ENCODE results near the gene PRKCA.
"Not testable (repeated sequence)": the region's sequence is repeated elsewhere in the genome, so short reads cannot be mapped to it uniquely, and the experiment has no call there.

Gene PRKCA

DNA sequence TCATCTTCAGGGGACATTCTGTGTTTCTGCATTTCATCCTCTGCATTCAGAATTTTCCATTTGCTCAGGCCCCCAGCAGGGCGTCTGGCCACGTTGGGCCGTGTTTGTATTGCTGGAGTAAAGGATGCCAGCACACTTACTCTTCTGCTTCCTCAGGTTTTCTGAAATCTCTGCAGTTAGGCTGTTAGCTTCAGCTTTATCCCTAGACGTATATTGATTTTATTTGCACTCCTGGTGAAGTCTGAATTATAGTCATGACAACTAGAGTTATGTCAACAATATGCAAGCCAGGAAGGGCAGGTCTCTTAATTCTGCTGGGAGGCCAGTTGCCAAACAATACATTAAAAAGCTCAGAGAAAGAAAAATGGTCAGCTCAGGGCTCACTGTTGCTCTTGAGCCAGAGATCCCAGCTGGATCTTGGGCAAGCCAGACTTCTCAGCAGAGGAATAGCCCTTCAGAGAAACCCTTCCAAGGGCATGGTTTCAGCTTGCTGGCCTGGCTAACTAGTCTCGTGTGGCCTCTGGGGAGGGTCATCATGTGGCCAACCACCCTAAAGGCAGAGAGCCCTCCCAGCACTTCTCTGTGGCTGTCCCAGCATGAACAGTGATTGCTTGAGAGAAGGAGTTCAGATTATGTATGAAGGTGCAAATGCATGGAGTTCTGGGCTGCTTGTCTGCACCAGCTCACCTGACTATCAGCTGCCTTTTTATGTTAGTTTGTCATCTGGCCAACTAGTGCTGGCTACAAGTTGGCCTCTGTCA lies 422.3 kb downstream of the PRKCA start:
- in situ Hi-C loops (cut with MboI; ENCODE audit: low sequenced_read_pairs) = no loop called here

DNA sequence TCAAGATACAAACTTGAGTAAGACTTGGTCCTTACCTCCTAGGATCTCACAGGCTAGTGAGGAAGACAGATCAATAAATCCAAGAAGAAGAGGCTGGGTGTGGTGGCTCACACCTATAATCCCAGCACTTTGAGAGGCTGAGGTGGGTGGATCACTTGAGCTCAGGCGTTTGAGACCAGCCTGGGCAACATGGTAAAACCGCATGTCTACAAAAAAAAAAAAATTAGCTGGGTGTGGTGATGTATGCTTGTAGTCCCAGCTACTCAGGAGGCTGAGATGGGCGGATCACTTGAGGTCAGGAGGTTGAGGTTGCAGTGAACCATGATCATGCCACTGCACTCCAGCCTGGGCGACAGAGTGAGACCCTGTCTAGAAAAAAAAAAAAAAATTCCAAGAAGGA lies 423.0 kb downstream of the PRKCA start:
- in situ Hi-C loops (cut with MboI; ENCODE audit: low sequenced_read_pairs) = not testable (repeated sequence)

DNA sequence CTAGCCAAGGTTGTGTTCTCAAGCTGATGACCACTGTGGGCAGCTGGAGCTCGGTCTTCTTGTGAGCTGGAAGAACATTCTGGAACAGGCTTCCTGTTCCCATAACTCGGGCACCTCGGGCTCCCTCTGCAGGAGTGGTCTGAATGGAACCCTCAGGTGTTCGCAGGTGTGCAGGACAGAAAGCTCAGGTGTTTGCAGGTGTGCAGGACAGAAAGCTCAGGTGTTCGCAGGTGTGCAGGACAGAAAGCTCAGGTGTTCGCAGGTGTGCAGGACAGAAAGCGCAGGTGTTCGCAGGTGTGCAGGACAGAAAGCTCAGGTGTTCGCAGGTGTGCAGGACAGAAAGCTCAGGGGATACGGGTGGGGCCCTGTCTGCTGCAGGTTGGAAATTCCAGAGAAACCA lies 423.5 kb downstream of the PRKCA start:
- in situ Hi-C loops (cut with MboI; ENCODE audit: low sequenced_read_pairs) = no loop called here

DNA sequence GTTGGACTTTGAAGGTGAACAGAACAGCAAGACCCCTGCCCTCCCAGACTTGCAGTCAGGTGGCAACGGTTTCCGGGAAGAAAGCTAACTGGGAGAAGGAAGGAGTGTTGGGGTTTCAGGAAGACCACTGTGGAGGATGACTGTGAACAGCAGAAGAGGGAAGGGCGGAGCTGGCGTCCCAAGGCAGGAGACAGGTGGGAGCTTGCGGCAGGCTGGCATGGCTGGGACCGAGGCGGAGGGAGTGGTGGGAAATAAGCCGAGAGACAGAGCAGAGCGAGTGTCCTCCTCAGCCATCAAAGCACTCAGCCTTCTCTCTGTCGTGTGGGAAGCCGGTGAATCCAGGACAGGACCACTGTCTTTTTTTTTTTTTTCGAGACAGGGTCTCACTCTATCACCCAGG lies 424.0 kb downstream of the PRKCA start:
- in situ Hi-C loops (cut with MboI; ENCODE audit: low sequenced_read_pairs) = no loop called here

DNA sequence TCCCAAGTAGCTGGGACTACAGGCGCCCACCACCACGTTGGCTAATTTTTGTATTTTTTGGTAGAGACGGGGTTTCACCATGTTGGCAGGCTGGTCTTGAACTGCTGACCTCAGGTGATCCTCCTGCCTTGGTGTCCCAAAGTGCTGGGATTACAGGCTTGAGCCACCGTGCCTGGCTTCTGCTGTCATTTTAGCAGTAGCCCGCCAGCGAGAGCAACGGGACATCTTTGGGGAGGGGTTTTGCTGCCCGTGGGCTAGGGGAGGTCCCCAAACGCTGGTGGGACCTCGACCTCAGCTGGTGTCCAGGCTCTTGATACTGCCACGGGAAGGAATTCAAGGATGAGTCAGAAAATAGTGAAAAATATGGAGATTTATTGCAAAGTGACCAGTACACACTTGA lies 424.4 kb downstream of the PRKCA start:
- in situ Hi-C loops (cut with MboI; ENCODE audit: low sequenced_read_pairs) = no loop called here

DNA sequence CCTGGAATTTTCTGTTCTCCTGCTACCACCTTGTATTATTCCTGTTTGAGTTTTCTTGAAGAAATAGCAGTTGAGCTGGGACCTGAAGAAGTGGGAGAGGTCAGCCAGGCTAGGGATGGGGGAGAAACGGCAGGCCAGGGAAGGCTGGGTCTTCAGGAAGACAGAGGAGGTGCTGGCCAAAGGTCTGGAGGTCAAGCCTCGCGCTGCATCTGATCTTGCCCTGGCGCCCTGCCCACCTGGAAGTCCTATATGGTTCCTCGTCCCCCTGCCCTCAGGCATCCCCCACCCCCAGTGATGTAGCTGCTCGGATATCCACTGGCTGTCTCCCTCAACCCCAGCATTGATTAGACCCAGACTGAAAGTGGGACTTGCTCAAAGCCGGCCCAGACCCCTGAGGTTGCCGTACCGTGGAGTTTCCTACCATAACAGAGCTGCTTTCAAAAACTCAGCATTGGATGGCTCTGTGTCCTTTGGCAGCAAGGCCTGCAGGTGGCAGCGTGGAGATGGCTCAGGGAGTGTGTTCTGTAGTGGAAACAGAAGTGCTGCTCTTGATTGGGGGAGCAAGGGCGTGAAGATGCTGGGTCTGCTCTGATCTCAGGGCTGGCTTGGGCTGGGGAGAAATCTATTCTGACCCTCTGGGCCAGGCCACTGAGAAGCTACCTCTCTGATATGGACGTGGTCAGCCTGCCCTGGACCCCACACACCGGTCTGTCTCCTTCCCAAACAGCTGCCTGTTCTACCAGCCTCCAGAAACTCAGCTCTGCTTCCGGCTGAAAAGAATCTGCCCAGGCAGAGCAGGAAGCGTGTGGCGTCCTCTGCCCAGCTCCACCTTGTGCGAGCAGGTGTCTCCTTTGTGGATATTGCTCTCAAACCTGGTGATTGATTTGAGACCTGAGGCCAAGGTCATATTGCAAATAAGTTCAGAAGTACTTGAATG lies 425.5 kb downstream of the PRKCA start:
- in situ Hi-C loops (cut with MboI; ENCODE audit: low sequenced_read_pairs) = no loop called here

DNA sequence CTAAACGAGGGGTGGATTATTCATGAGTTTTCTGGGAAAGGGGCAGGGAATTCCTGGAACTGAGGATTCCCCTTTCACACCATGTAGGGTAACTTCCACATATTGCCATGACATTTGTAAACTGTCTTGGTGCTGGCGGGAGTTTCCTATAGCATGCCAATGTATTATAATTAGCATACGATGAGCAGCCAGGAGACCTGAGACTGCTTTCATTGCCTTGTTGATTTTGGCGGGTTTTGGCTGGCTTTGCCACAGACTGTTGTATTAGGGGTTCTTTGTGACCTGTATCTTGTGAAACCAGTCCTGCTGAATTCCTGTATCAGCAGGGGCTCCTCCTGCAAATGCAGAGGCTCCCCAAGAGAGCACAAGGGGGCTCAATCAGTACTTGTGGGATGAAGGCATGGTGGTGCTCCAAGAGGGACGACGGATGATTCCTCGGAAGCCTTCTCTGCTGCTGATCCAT lies 428.1 kb downstream of the PRKCA start:
- in situ Hi-C loops (cut with MboI; ENCODE audit: low sequenced_read_pairs) = no loop called here

DNA sequence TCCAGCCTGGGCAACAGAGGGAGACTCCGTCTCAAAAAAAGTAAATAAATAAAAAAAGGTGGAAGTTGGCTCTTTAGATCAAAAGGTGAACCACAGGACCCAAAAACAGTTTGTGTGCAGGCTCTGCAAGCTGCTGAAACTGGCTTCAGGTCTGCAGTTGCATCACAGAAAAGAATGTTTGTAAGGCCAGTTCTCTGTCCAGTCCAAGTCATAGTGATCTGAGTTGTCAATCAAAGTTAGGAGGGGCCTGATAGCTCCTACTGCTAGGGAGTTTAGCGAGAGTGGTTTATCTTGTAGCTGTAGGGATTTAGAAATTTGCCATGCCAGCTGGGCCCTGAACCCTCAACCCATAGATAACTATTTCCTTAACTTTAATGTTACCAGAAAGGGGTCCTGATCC lies 431.3 kb downstream of the PRKCA start:
- in situ Hi-C loops (cut with MboI; ENCODE audit: low sequenced_read_pairs) = no loop called here

DNA sequence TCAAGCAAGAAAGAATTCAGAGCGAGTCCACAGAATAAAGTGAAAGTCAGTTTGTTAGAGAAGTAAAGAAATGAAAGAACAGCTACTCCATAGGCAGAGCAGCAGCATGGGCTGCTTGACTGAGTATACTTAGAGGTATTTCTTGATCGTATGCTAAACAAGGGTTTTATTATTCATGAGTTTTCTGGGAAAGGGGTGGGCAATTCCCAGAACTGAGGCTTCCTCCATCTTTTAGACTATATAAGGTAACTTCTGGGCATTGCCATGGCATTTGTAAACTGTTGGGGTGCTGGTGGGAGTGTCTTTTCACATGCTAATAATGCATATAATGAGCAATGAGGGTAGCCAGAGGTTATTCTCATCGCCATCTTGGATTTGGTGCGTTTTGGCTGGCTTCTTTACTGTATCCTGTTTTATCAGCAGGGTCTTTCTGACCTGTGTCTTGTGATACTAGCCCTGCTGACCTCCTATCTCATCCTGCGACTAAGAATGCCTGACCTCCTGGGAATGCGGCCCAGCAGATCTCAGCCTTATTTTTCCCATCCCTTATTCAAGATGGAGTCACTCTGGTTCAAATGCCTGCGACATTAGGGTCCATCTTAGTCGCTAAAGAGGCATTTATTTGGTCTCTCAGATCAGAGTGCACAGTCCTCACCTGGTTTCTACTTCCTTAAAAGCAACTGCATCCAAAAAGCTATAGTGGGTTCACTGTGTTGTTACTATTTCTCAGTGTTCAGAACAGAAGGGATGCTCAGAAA lies 432.0 kb downstream of the PRKCA start:
- in situ Hi-C loops (cut with MboI; ENCODE audit: low sequenced_read_pairs) = no loop called here

DNA sequence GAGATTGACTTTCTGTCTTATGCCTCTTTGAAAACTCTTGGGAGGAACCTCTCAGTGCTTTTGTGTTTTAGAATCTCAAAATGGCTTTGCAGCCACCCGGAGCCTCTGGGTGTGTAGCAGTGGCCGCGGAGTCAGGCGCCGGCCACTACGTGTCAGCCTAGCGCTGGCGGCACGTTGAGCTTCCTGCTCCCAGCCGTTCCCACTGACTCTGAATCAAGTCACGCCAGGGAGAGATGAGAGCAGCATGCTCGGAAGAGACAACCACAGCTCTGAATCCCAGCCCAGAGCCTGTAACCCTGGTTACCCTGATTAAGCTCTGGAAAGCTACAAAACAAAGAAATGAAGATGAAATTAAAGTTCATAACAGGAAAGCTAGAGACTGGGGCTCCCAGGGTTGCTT lies 435.1 kb downstream of the PRKCA start:
- in situ Hi-C loops (cut with MboI; ENCODE audit: low sequenced_read_pairs) = no loop called here

DNA sequence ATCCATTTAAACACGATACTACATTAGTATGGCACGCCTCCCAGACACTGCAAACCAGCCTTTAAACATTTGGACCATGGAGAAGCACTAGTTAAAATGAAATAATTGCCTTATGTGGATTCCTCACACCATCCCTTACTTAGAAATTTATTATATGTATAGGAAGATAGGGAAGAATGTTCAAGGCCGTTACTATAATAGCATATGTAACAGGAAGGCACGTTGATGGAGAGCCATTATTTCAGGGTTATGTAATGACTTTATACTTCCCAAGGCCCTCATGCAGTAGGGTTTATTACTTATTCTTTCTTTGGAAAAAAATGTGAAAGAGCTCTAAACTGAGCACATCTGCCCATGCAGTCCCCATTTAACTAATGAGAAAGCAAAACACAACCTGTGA lies 435.9 kb downstream of the PRKCA start:
- in situ Hi-C loops (cut with MboI; ENCODE audit: low sequenced_read_pairs) = no loop called here

DNA sequence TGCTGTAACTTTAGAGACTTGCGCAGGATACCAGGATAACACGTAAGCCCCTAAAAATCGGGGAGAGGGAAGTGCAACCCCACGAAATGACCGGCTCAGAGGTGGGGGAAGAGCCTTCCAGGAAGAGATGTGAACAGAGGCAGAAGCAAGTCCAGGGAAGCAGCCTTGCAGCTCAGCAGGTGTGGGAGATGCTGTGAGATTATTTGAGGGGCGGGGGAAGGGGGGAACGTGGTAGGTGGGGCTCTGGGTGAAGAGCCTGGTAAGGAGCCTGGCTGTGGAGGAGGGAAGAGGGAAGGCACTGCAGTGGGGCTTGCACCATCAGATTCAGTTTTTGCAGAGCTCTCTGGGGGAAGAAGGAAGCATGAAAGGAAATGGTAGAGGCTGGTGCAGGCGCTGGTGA lies 437.1 kb downstream of the PRKCA start:
- in situ Hi-C loops (cut with MboI; ENCODE audit: low sequenced_read_pairs) = no loop called here

DNA sequence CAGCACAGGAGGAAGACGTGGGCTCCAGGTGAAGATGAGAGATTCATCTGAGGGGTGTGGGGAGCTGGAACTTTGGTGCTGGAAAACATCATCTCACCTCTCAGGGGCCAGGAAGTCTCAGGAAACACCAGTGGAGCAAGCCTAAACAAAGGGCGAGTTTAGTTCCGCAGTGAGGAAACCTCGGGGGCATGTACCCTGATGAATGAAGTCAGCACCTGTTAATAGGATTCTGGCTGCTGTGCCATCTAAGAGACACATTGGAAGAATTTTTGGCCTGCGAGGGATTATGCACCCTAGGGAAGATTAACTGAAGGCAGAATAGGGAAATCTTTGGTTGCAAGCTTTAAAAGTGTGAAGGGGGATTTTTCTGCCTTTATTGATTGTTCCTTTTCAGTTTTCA lies 437.8 kb downstream of the PRKCA start:
- in situ Hi-C loops (cut with MboI; ENCODE audit: low sequenced_read_pairs) = no loop called here

DNA sequence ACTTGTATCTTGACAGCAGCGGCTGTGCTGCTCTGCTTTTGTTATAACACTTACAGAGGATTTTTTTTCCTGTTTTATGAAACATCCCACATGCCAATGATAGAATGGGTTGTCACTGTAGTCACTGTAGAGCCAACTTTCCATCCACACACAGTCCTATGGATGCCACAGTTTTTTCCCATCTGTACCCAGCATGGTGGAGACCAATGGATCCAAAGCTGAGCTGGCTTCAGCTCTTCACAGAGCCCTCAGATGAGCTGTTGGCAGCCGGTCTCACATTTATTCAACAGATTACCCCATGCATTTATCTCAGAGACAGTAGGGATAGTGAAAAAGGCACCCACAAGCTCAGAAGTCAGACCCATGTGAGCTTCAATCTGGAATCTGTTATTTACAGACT lies 441.1 kb downstream of the PRKCA start:
- in situ Hi-C loops (cut with MboI; ENCODE audit: low sequenced_read_pairs) = no loop called here

DNA sequence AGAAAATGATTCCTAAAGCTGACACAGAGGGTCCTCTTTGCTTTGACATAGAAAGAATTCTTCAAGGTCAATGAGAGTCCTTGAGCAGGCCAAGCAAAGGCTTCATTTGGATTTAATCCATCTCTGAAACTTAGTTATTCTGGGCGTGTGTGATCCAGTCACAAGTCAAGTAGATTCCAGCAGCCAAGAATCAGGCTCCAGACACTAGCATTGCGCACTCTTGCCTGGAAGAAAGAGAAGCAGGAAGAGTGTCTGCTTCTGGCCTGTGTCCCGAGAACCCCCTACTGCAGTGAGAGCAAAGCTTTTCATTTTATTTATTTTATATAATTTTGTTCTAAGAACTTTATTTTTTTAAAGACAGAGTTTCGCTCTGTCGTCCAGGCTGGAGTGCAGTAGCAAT lies 444.3 kb downstream of the PRKCA start:
- in situ Hi-C loops (cut with MboI; ENCODE audit: low sequenced_read_pairs) = no loop called here

DNA sequence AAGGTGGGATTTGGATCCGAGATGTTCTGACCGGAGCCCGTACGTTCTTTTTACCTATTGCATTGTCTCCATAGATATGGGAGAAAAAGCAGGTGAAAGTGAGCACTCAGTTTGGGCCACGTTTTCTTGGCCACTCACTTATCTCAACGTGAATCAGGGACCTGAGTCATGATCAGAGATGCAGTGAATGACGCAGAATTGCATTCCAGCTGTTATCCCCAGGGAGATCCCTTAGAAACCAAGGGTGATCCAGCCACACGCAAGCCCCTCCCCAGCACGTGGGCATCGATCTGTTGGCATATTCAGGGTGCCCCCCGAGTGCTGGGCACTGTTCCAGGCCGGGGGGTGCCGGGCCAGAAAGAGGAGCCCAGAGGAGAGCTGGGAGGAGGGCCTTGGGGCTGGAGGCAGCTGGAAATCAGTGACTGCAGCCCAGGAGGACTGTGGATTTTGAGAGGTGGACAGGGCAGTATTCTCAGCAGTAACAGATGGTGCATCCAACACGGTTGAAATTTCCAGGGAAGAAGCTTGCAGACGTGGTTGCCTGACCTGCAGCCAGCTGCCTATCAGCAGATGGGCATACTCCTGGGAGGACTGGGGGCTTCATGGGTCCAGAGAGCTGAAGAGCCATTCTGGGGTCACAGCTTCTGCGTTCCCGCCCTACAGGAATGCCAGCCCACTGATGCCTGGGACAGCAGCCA lies 445.3 kb downstream of the PRKCA start:
- in situ Hi-C loops (cut with MboI; ENCODE audit: low sequenced_read_pairs) = no loop called here

DNA sequence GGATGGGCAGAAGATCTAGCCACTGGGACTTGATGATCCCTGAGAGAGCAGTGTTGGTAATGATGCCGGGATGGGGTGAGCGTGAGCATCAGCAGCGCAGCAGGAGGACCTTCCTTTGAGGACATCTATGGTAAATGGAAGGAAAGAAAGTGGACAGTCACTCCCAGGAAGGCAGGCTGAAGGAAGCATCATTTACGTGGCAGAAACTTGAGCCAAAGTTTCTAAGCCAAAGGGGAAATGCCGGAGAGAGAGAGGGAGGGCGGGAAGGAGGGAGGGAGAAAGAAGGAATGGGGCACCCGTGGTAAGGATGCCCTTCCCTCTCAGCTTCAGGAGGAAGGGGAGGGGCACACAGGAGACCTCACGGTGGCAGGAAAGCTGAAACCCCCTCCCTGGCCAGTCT lies 446.2 kb downstream of the PRKCA start:
- in situ Hi-C loops (cut with MboI; ENCODE audit: low sequenced_read_pairs) = no loop called here

DNA sequence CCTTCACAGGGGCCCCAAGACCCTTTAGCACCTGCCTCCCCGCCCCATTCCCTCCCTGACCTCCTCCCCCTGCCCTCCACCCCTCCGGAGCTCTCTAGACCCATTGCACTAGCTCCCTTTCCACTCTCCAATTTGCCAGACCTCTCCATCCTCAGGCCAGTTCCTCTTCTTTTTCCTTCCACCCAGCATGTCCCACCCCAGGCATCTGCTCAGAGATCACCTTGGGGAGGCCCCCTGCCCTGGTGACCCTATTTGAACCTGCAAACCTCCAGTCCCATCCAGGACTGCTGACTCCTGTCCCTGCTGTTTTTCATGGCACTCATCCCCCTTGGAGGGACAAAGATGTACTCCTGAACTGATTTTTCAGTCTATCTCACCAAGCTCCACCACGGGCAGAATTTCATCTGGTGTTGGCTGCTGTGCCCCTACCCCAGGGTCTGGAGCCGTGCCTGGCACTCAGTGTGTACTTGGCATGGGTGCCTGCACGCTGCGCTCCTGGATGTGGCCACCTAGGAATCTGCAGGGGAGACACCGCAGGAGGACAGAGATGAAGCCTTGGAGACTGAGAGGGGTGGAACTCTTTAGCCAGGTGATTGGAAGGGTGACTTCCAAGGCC lies 446.9 kb downstream of the PRKCA start:
- in situ Hi-C loops (cut with MboI; ENCODE audit: low sequenced_read_pairs) = no loop called here

DNA sequence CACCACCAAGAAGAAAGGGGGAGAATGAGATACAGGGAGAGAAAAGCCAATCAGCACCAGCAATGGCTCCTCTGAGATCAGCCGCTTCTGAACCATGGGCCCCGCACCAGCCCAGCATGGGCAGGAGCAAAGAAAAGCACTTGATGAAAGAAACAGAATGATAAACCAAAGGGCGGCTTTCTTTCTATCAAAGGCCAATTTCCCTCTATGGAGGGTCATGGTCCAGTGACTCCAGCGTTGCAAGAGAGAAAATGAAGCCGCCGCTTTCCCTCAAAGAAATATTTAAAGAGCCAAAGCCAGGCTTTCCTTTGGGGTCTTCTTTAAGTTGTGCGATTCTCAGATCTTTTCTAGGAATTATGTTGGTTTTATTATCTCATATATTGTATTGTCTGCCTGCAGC lies 447.7 kb downstream of the PRKCA start:
- in situ Hi-C loops (cut with MboI; ENCODE audit: low sequenced_read_pairs) = no loop called here

DNA sequence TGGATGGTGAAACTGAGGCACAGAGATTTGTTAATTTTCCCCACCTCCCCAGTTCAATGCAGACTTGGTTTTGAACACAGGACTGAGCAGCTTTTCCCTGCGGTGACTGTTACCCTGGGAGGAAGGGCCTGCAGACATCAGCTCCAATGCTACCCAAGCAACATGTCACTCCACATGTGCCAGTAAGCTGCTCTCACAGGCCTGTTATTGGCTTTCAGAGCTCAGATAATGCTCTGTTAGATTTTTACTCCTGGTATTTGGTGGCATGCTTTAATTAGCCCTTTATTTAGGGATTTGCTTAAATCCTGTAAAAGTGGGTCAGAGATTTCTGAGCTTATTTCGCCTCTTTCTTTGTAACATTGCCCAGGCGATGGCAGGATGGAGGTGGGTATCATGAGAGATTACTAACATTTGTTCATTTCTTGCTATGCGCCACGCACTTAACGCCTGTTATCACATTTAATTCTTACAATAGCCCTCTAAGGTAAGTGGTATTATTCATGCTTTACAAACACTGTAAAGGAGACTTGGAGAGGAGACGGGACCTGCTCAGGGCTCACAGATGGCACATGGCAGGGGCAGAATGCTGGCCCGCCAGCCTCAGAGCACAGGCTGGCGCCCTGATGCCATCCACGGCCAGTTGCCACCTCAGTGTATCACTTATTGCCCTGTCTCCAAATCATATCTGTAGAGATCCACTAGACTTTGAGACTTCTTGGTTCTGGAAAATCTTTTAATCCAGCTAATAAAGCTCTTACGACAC lies 448.5 kb downstream of the PRKCA start:
- in situ Hi-C loops (cut with MboI; ENCODE audit: low sequenced_read_pairs) = no loop called here

Data from hTERT RPE-1 (cell line).